AG04450 (cell line): ENCODE results near the gene ZNF48. TPM values are rescaled to one million over a fixed set of nuclear protein-coding genes. Genes with fewer than 3 reads are reported as not detected.
A peak's percentile ranks its signal among the peaks of the same experiment; 100 is the strongest.

Source experiments
- CTCF ChIA-PET: fragments of 300-600, 350-600 bp; formaldehyde crosslinking; extraction: SDS; loops from one replicate; lab custom pipeline; 2022; ENCODE audit warnings: antibody characterized with exemption, inconsistent platforms; lab: Charles Lee
- POLR2A ChIA-PET: fragments of 350-600 bp; formaldehyde crosslinking; extraction: SDS; loops from one replicate; lab custom pipeline; 2021; ENCODE audit warnings: antibody characterized with exemption, inconsistent platforms; lab: Yijun Ruan, JAX
- DNase-seq: peaks from one replicate; pipeline ENCODE4 v3.0.0-alpha.2; 2011; ENCODE audit warnings: low read depth, low spot score
- H3K27ac ChIP-seq: one replicate; pipeline ENCODE4 v1.5.1; 2012; ENCODE audit warnings: low read depth, low read length, control low read depth
- H3K27me3 ChIP-seq: one replicate; pipeline ENCODE4 v1.6.0; 2012; ENCODE audit warnings: low read length; ENCODE audit not compliant: control insufficient read depth, insufficient read depth
- H3K4me3 ChIP-seq: 2 replicates; pipeline ENCODE4 v1.5.1; 2011; ENCODE audit warnings: mild to moderate bottlenecking, low read depth, low read length, control low read depth
- H3K9me3 ChIP-seq: 2 replicates; pipeline ENCODE4 v1.5.1; 2012; ENCODE audit warnings: low read length; ENCODE audit not compliant: control insufficient read depth, insufficient read depth
- CTCF ChIP-seq: IDR thresholded peaks from 2 replicates; pipeline ENCODE4 v1.5.1; 2011; ENCODE audit warnings: low read depth, low read length, control low read depth, inconsistent platforms
- polyA plus RNA-seq: library from polyadenylated mRNA; depleted of rRNA; stranded (reverse); fragments of >200 nt; gene quantifications from 2 replicates; pipeline ENCODE4 v1.2.3, GENCODE V29; 2011

The ZNF48 gene
- polyA plus RNA-seq, 1 experiment, result 4.3 TPM

GRCh38 chr16:30413112-30413806, 18.0 kb downstream of the ZNF48 start:
- no peak for TF ChIP-seq CTCF
- ChIA-PET CTCF (interaction anchor here (0.6 kb wide), 1 partner anchor 36 kb away, joined by 3 read pairs; no protein-coding TSS in a partner anchor), POLR2A (no interaction called here)
- Histone ChIP-seq H3K27ac (no peak overlapping the region), H3K27me3 (no peaks in the 10 kb centered on the region), H3K9me3 (no peaks in the 10 kb centered on the region), H3K4me3 (no peak overlapping the region)
- DNase-seq, result no peak

- ChIA-PET CTCF (no interaction called here), POLR2A (no interaction called here)
- H3K27me3 ChIP-seq, result no peaks in the 10 kb centered on the region
- DNase-seq, result no peak
- no peaks in the 10 kb centered on the region for H3K9me3 ChIP-seq
- no peak overlapping the region for H3K27ac ChIP-seq
- no peak overlapping the region for H3K4me3 ChIP-seq
- no peak for TF ChIP-seq CTCF
Observed at GRCh38 chr16:30414159-30414558, 18.9 kb downstream of the ZNF48 start.

- Histone ChIP-seq H3K27me3 (no peaks in the 10 kb centered on the region), H3K27ac (no peak overlapping the region), H3K9me3 (no peaks in the 10 kb centered on the region), H3K4me3 (no peak overlapping the region)
- DNase-seq, result no peak
- ChIA-PET POLR2A (interaction anchor here (0.7 kb wide), 1 partner anchor 43 kb away, joined by 7 read pairs; no protein-coding TSS in a partner anchor), CTCF (interaction anchor here (1.0 kb wide), 1 partner anchor 14 kb away, joined by 4 read pairs; the partner anchor contains the start of gene DCTPP1)
- no peak for TF ChIP-seq CTCF
Observed at GRCh38 chr16:30416047-30416603, 20.9 kb downstream of the ZNF48 start.

GRCh38 chr16:30416624-30417528, 21.7 kb downstream of the ZNF48 start:
- Histone ChIP-seq H3K27me3 (no peaks in the 10 kb centered on the region), H3K4me3 (peak overlapping the region; percentile 60), H3K27ac (no peak overlapping the region), H3K9me3 (no peaks in the 10 kb centered on the region)
- TF ChIP-seq CTCF, result no peak
- no peak for DNase-seq
- ChIA-PET POLR2A (interaction anchor here (0.6 to 2.0 kb wide), 10 partner anchors 8 to 577 kb away, joined by 3 to 13 read pairs (median 6); partner anchors contain the start of genes DCTPP1, SEPHS2, TBX6 and ZNF688), CTCF (interaction anchor here (0.5 to 2.0 kb wide), 5 partner anchors 8 to 51 kb away, joined by 3 to 13 read pairs (median 4); partner anchors contain the start of genes DCTPP1 and ZNF771)
